Bronchial epithelial cell (primary cell): ENCODE measurements around the gene FTO. TPM values are rescaled to one million over a fixed set of nuclear protein-coding genes. Genes with fewer than 3 reads are reported as not detected.
A peak's percentile ranks its signal among the peaks of the same experiment; 100 is the strongest.

Experiments
- DNase-seq: peaks from one replicate; pipeline ENCODE4 v3.0.0-alpha.2; 2010; ENCODE audit warnings: low read depth
- FAIRE-seq: peaks from 2 replicates; lab custom pipeline; 2011; peaks lifted over from hg19 to GRCh38; lab: Jason Lieb, UNC
- H3K27me3 ChIP-seq: 2 replicates; pipeline ENCODE4 v1.5.1; 2011; ENCODE audit warnings: low read length; ENCODE audit not compliant: control insufficient read depth, insufficient read depth
- H3K36me3 ChIP-seq: 2 replicates; pipeline ENCODE4 v1.5.1; 2011; ENCODE audit warnings: low read length; ENCODE audit not compliant: control insufficient read depth, insufficient read depth
- H3K4me3 ChIP-seq: 2 replicates; pipeline ENCODE4 v1.5.1; 2011; ENCODE audit warnings: mild to moderate bottlenecking, low read depth, low read length, control low read depth
- total RNA-seq: library from RNA; depleted of rRNA; stranded (reverse); fragments of >200 nt; gene quantifications from 2 replicates; pipeline ENCODE4 v1.2.1, GENCODE V29; 2014
- TF ChIP-seq, protein P1 (sequence below): IDR thresholded peaks from 2 replicates; pipeline ENCODE4 v1.5.1; 2011; ENCODE audit warnings: mild to moderate bottlenecking, moderate library complexity, low read length, control low read depth, inconsistent platforms; ENCODE audit not compliant: insufficient read depth, severe bottlenecking

Gene FTO
- total RNA-seq, 1 donor from 2014 or later, result 41.6 TPM

DNA sequence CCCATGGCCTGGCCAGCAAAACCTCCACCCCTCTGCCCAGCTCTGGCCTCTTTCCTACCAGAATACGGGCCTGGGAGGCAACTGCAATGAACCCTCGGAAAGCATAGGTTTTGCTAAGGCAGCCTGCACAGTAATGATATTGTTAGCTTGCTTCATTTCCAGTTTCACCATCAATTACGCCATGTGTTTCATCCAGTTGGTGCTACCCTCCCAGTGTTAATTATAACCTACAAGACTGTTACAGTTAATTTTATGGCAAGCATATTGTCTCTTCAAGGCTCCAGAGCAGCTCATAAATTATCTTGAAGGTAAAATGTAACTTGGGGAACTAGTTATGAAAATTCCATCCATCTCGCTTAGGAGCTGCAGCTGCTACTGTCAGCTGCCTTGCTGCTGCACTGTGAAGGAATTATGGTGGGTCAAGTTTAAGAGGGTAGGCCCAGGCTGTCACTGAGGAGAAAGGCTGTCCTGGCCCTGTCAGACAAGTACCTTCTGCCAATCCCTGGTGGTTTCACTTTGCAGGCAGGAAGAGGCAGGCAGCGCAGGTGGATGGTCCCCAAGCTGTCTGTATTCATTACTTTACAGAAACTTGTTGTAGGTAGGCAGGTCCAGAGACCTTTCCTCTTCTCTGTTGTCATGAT lies 242.9 kb downstream of the FTO start:
- H3K4me3 ChIP-seq, result no peak overlapping the region
- no peak for DNase-seq
- FAIRE-seq, result no peak
- H3K36me3 ChIP-seq, result no peaks in the 10 kb centered on the region
- TF ChIP-seq, protein P1, sequence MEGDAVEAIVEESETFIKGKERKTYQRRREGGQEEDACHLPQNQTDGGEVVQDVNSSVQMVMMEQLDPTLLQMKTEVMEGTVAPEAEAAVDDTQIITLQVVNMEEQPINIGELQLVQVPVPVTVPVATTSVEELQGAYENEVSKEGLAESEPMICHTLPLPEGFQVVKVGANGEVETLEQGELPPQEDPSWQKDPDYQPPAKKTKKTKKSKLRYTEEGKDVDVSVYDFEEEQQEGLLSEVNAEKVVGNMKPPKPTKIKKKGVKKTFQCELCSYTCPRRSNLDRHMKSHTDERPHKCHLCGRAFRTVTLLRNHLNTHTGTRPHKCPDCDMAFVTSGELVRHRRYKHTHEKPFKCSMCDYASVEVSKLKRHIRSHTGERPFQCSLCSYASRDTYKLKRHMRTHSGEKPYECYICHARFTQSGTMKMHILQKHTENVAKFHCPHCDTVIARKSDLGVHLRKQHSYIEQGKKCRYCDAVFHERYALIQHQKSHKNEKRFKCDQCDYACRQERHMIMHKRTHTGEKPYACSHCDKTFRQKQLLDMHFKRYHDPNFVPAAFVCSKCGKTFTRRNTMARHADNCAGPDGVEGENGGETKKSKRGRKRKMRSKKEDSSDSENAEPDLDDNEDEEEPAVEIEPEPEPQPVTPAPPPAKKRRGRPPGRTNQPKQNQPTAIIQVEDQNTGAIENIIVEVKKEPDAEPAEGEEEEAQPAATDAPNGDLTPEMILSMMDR, result no peak
- H3K27me3 ChIP-seq, result no peaks in the 10 kb centered on the region

DNA sequence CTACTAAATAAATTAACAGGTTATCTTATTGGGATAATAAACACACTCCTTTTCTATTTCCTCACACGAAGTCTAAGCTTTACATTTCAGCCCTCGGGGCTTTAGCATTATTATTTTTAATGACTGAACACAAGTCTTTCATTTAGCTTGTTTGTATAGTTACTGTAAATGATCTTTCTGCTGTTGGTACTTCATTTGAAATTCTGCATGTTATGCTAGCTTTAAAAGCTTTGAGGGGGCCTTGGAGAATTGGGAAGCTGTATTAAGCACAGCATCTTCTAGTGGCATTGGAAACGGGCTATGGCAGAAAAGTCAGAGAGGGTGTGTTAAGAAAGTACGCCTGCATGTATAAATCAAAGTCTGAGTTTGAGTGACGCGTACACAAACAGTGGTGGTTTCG lies 243.7 kb downstream of the FTO start:
- TF ChIP-seq, protein P1, result no peak
- DNase-seq, result no peak
- H3K4me3 ChIP-seq, result no peak overlapping the region
- no peaks in the 10 kb centered on the region for H3K36me3 ChIP-seq
- no peak for FAIRE-seq
- no peaks in the 10 kb centered on the region for H3K27me3 ChIP-seq

DNA sequence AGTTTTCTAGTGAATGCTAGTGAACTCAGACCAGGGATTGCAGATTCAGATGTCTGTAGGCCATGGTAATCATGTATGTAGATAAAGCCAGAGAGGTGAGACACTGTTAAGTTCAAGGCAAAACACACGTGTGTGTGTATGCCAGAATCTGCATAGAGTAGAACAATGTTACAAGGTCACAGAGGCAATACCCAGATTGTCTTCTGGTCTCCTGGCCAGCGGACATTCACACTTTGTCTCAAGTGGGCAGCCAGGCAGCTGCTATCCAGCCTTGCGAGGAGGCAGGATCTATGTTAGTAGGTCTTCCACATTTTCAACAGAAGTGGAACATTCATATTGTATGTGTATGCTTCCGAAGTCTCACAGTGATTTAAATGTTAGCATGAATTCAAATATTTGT lies 244.4 kb downstream of the FTO start:
- H3K4me3 ChIP-seq, result no peak overlapping the region
- TF ChIP-seq, protein P1, result no peak
- no peak for DNase-seq
- no peak for FAIRE-seq
- no peaks in the 10 kb centered on the region for H3K36me3 ChIP-seq
- H3K27me3 ChIP-seq, result no peaks in the 10 kb centered on the region

DNA sequence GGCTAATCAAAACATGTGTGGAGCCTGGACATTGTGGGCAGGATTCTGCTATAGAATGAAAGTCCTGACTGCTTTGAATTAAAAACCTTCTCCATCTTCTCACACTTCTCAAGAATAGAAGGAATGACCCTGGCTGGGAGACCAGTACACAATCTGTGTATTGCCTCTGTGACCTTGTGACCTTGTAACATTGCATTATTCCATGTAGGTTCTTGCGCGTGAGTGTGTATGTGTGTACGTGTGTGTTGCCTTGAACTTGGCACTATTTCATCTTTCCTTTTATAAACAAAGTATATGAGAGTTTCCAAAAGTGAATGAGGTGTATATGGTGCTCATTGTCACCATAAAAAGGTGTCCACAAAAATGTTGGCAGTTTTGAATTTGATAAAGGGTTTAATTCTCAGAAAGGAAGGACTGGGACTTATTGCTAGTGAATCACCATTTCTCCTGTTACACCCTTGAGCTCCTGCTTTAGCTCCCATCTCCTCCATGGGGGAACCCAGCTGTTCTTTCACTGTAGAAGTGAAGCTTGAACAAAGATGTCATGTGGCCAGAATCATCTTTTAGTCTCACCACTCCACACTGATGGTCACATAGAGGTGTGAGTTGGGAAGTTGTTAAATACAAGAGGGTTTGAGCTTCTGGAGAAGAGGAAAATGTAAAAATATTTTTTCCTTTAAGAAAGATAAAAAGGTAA lies 244.9 kb downstream of the FTO start:
- FAIRE-seq, result peak; percentile 86
- H3K36me3 ChIP-seq, result no peaks in the 10 kb centered on the region
- DNase-seq, result no peak
- TF ChIP-seq, protein P1, result no peak
- no peaks in the 10 kb centered on the region for H3K27me3 ChIP-seq
- no peak overlapping the region for H3K4me3 ChIP-seq

DNA sequence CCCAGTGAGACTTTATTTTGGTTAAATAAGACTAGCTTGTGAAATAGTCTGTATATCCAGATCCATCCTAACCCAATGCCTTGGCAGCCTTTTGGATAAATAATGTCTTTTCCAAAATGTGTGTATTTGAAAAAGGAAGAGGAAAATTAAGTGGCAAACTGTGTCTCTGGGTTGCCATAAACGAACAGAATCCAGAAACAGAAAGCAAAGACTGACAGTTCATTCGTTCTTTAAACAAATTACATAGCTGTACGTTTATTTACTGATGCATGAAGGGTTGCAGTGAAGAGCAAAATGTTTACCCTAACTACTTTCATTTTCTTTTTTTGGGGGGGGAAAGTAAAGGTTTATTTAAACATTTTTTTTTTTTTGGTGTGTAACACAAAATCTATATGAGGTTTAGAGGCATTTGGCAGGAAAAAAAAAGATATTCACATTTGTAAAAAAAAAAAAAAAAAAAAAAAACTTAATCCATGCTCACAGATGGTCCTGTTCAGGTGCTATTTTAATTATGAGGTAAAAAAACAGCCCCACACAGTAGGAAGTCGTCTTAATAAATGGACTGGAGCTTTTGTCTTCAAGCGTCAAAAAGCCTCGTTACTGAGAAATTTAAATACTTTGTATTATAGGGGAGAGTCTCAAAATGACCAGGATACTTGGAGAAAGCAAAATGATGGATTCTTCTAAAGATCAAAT lies 245.9 kb downstream of the FTO start:
- H3K36me3 ChIP-seq, result no peaks in the 10 kb centered on the region
- DNase-seq, result no peak
- no peak for FAIRE-seq
- TF ChIP-seq, protein P1, result no peak
- no peaks in the 10 kb centered on the region for H3K27me3 ChIP-seq
- no peak overlapping the region for H3K4me3 ChIP-seq
